A549 (cell line): ENCODE results near the gene PLAGL2.

Experiments used
- HDAC2 ChIP-seq: fragments of 200-600 bp; sonication (generic); IDR thresholded peaks from 2 replicates; pipeline ENCODE4 v1.6.1; 2016
- POLR2A ChIP-seq: IDR thresholded peaks from 2 replicates; pipeline ENCODE4 v1.6.1; 2012; ENCODE audit warnings: mild to moderate bottlenecking, low read length
- RAD21 ChIP-seq, 2 experiments: fragments of >200 bp in 1 of 2; sonication (Bioruptor Twin) in 1 of 2; formaldehyde crosslinking in 1 of 2; IDR thresholded peaks in 1 of 2; conservative IDR thresholded peaks in 1 of 2; 2 replicates in 1 of 2; 3 replicates in 1 of 2; pipeline ENCODE4 v1.6.1; 2012 to 2018; ENCODE audit warnings: inconsistent platforms in 1 of 2
- RCOR1 ChIP-seq: fragments of 150-350 bp; IDR thresholded peaks from 2 replicates; pipeline ENCODE4 v1.6.1; 2014; ENCODE audit warnings: antibody characterized with exemption, low read length, low read depth
- SMC3 ChIP-seq: fragments of >200 bp; sonication (Bioruptor Twin); formaldehyde crosslinking; IDR thresholded peaks from 3 replicates; pipeline ENCODE4 v1.6.1; 2018; ENCODE audit warnings: inconsistent platforms
- TF ChIP-seq, protein P1 (sequence below): fragments of >200 bp; sonication (Bioruptor Twin); formaldehyde crosslinking; IDR thresholded peaks from 3 replicates; pipeline ENCODE4 v1.5.1; 2016

DNA sequence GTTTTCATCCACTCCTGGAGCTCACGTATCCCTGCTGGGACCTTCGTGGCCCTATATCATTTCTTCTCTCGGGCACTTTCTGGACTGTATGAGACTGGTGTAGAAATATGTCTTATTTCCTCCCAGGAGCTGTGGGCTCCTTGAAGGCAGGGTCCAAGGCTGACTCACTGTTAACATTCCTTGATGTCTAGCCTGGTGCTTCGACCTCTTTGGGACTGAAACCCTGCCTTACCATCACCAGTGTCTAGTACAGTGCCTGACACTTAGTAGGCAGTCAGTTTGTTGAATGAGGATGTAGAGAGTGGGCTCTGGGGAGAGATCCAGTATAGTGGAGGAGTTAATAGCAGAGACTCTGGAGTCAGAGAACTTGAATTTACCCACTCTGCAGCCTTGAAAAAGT lies 23.7 kb upstream of the PLAGL2 start:
- no peak for TF ChIP-seq HDAC2
- no peak for TF ChIP-seq SMC3
- TF ChIP-seq RAD21 (conservative IDR thresholded peaks at IDR 0.05 in 1 of 2, IDR thresholded peaks at IDR 0.05 in 1 of 2): no peak
- no peak for TF ChIP-seq RCOR1
- TF ChIP-seq, protein P1, sequence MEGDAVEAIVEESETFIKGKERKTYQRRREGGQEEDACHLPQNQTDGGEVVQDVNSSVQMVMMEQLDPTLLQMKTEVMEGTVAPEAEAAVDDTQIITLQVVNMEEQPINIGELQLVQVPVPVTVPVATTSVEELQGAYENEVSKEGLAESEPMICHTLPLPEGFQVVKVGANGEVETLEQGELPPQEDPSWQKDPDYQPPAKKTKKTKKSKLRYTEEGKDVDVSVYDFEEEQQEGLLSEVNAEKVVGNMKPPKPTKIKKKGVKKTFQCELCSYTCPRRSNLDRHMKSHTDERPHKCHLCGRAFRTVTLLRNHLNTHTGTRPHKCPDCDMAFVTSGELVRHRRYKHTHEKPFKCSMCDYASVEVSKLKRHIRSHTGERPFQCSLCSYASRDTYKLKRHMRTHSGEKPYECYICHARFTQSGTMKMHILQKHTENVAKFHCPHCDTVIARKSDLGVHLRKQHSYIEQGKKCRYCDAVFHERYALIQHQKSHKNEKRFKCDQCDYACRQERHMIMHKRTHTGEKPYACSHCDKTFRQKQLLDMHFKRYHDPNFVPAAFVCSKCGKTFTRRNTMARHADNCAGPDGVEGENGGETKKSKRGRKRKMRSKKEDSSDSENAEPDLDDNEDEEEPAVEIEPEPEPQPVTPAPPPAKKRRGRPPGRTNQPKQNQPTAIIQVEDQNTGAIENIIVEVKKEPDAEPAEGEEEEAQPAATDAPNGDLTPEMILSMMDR: no peak
- TF ChIP-seq POLR2A: no peak
